HG03521 (cell line): ENCODE data around the gene ZFP37.
A peak's percentile ranks its signal among the peaks of the same experiment; 100 is the strongest.
"Not testable (repeated sequence)": the region's sequence is repeated elsewhere in the genome, so short reads cannot be mapped to it uniquely, and the experiment has no call there.

Experiments
- ATAC-seq: cut with Tn5 transposase; IDR thresholded peaks from one replicate; pipeline ENCODE4 v1.9.1; 2021; ENCODE audit warnings: mild to moderate bottlenecking, moderate library complexity; ENCODE audit not compliant: unreplicated experiment

ZFP37 gene

GRCh38 chr9:113056191-113057106 lies at the start of gene ZFP37:
ZFP37 (minus strand) TSS chr9:113056724; CDS start chr9:113056688, 36 bp downstream.
- ATAC-seq: peak; percentile 95

- ATAC-seq: not testable (repeated sequence)
These were observed 48.8 kb upstream of the ZFP37 start for GRCh38 chr9:113105345-113105744.

- no peak for ATAC-seq
These were observed 39.0 kb upstream of the ZFP37 start for GRCh38 chr9:113095561-113095960.

DNA sequence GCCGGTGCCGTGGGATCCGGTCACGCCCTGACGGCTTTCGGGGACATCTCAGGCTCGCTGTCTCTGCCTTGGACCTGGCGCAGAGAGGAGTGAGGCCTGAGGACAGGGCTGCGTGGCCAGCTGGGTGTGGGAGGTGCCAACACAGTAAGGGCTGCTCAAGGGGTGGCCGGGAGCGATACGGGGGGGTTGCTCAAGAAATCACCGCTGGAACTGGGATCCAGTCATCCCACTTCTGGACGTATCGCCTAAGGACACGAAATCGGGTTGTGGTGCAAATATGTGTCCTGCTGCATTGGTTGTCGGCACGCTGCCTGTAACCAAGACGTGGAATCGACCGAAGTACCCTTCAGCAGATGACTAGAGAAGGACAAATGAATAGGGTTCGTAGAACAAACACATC lies 33.4 kb upstream of the ZFP37 start:
- not testable (repeated sequence) for ATAC-seq

- not testable (repeated sequence) for ATAC-seq
These were observed 32.6 kb upstream of the ZFP37 start for GRCh38 chr9:113089143-113089505.

DNA sequence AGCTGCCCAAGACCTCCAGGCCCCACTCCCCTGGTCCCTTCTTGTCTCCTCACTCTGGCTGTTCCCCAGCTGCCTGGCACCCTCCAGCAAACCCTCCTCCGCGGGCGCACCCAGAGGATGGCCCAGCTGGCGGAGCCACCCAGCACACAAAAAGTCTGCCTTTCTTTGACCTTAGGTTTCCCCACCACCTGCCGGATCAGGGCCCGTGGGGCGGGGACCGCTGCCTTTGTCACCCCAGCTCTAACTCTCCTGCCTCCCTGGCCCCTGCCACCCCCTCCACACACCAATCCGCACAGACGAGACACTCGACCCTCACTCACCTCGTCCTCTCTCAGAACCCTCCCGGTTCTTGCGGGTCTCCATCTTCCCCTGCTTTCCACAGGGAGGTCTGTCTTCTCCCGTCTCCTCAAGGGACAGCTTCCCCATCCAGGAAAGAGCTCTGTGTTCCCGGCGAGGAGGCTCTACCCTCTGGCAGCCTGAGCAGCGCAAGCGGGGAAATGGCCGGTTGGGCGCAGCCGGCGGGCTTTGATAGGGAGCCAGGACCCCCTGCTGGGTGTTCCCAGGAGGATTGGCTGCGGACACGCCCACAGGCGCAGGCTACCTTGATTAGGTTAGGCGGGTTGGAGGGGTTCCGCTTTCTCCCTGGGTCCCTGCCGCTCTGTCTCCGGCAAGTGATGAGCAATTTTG lies 32.1 kb upstream of the ZFP37 start:
- ATAC-seq: not testable (repeated sequence)

- ATAC-seq: not testable (repeated sequence)
These were observed 6.4 kb upstream of the ZFP37 start for GRCh38 chr9:113062932-113063310.

- not testable (repeated sequence) for ATAC-seq
These were observed 5.9 kb upstream of the ZFP37 start for GRCh38 chr9:113062256-113062931.

DNA sequence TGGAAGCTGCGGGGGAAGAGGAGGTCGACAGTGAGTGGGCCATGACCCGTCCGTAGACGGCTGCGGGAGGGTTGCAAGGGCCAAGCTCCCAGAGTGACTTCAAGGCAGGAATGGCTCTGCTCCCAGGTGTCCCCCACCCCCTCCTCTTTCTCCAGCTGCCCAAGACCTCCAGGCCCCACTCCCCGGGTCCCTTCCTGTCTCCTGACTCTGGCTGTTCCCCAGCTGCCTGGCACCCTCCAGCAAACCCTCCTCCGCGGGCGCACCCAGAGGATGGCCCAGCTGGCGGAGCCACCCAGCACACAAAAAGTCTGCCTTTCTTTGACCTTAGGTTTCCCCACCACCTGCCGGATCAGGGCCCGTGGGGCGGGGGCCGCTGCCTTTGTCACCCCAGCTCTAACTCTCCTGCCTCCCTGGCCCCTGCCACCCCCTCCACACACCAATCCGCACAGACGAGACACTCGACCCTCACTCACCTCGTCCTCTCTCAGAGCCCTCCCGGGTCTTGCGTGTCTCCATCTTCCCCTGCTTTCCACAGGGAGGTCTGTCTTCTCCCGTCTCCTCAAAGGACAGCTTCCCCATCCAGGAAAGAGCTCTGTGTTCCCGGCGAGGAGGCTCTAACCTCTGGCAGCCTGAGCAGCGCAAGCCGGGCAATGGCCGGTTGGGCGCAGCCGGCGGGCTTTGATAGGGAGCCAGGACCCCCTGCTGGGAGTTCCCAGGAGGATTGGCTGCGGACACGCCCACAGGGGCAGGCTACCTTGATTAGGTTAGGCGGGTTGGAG lies 4.7 kb upstream of the ZFP37 start:
- ATAC-seq: not testable (repeated sequence)

- ATAC-seq: not testable (repeated sequence)
These were observed 3.2 kb upstream of the ZFP37 start for GRCh38 chr9:113059581-113060284.

- ATAC-seq: no peak
These were observed 669 bp upstream of the ZFP37 start for GRCh38 chr9:113057193-113057592.

- no peak for ATAC-seq
These were observed 13.5 kb downstream of the ZFP37 start for GRCh38 chr9:113042884-113043657.

- no peak for ATAC-seq
These were observed 30.3 kb downstream of the ZFP37 start for GRCh38 chr9:113026200-113026599.

- no peak for ATAC-seq
These were observed 38.3 kb downstream of the ZFP37 start for GRCh38 chr9:113018247-113018646.

- ATAC-seq: no peak
These were observed 44.0 kb downstream of the ZFP37 start for GRCh38 chr9:113012492-113012891.

GRCh38 chr9:113011911-113012381 lies 44.6 kb downstream of the ZFP37 start, which contains the start of gene ZNF883:
ZNF883 (minus strand) TSS chr9:113012192.
- ATAC-seq: no peak

DNA sequence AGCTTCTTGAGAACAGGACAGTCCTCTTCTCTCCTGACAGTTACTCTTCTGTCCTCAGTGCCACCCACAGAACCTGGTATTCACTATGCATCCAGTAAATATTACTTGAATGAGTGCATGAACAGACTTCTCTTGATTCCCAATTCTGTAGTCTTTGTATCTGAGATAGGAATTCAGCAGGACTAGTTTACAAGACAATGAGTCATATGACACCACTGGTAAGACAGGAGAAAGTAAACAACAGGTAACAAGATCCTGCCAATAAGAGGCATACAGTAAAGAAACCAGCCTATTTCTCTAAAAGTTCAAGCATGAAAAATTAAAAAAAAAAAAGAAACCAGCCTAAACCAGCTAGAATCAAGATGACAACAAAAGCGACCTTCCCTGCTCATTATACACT lies 50.7 kb downstream of the ZFP37 start:
- ATAC-seq: no peak

DNA sequence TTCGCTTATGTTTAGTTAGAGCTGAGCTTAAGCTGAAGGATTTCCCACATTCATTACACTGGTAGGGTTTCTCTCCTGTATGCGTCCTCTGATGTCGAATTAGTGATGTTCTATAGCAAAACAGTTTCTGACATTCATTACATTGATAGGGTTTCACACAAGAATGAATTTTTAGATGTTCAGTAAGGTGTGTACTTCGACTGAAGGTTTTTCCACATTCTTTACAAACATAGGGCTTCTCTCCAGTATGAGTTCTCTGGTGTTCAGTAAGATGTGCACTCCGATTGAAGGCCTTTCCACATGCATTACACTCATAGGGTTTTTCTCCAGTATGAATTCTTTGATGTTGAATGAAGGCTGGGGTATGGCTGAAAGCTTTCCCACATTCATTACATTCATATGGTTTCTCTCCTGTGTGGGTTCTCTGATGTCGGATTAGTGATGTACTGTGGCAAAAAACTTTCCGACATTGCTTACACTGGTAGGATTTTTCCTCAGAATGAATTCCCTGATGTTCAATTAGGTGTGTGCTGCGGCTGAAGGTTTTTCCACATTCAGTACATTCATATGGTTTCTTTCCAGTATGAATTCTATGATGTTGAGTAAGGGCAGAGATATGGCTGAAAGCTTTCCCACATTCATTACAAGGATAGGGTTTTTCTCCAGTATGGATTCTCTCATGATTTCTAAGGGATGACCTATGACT lies 59.1 kb downstream of the ZFP37 start:
- ATAC-seq: no peak
